ENCODE results near the gene ZXDC. TPM values are rescaled to one million over a fixed set of nuclear protein-coding genes. Genes with fewer than 3 reads are reported as not detected.

Gene ZXDC
- total RNA-seq, 1 donor from 2014 or later: 45.4 TPM

- ATAC-seq (ENCODE audit: low read depth) (no peak), DNase-seq (no peak)
- Mint-ChIP-seq H3K36me3 (ENCODE audit: low read depth) (no peaks in the 10 kb centered on the region), H3K27ac (no peak within 1 kb of the TSS), H3K4me3 (no peak within 1 kb of the TSS), H3K27me3 (peaks cover 48% of the 10 kb centered on the region), H3K9me3 (peaks cover 4% of the 10 kb centered on the region), H3K4me1 (peaks cover 9% of the 10 kb centered on the region)
- no peak for TF ChIP-seq CTCF (IDR thresholded peaks at IDR 0.05)
- ChIA-PET CTCF (interaction anchor here (0.8 to 2.6 kb wide), 2 partner anchors 254 to 260 kb away, joined by 3 to 16 read pairs; no protein-coding TSS in a partner anchor), POLR2A (no interaction called here)
- intact Hi-C loops (cut with micrococcal nuclease): no loop called here
These were observed 81.3 kb downstream of the ZXDC start, which contains the start of gene CFAP100 for GRCh38 chr3:126394179-126394976. Gene CFAP100, plus strand, starts transcription at chr3:126394909. Its CDS starts 1,092 bp downstream, at chr3:126396001.

- Mint-ChIP-seq H3K36me3 (ENCODE audit: low read depth) (no peaks in the 10 kb centered on the region), H3K4me1 (peaks cover 13% of the 10 kb centered on the region), H3K9me3 (no peaks in the 10 kb centered on the region), H3K27ac (no peak overlapping the region), H3K27me3 (peaks cover 48% of the 10 kb centered on the region), H3K4me3 (no peak overlapping the region)
- ATAC-seq (ENCODE audit: low read depth) (no peak), DNase-seq (no peak)
- CTCF ChIA-PET: interaction anchor here (0.8 to 2.6 kb wide), 2 partner anchors 253 to 259 kb away, joined by 3 to 16 read pairs; no protein-coding TSS in a partner anchor
- no peak for TF ChIP-seq CTCF (IDR thresholded peaks at IDR 0.05)
- POLR2A ChIA-PET: no interaction called here
- intact Hi-C loops (cut with micrococcal nuclease): no loop called here
These were observed 82.1 kb downstream of the ZXDC start for GRCh38 chr3:126393563-126393962.

GRCh38 chr3:126392246-126392645 is 83.4 kb downstream of the ZXDC start:
- POLR2A ChIA-PET: no interaction called here
- Mint-ChIP-seq H3K27ac (no peak overlapping the region), H3K4me1 (peaks cover 15% of the 10 kb centered on the region), H3K4me3 (no peak overlapping the region), H3K9me3 (no peaks in the 10 kb centered on the region), H3K36me3 (ENCODE audit: low read depth) (no peaks in the 10 kb centered on the region), H3K27me3 (peaks cover 54% of the 10 kb centered on the region)
- no peak for TF ChIP-seq CTCF (IDR thresholded peaks at IDR 0.05)
- DNase-seq (no peak), ATAC-seq (ENCODE audit: low read depth) (no peak)
- CTCF ChIA-PET: interaction anchor here (1.0 to 2.6 kb wide), 2 partner anchors 192 to 258 kb away, joined by 3 to 16 read pairs; no protein-coding TSS in a partner anchor
- intact Hi-C loops (cut with micrococcal nuclease): no loop called here

GRCh38 chr3:126391631-126392030 is 84.1 kb downstream of the ZXDC start:
- intact Hi-C loops (cut with micrococcal nuclease): no loop called here
- ChIA-PET CTCF (interaction anchor here (2.6 kb wide), 1 partner anchor 257 kb away, joined by 16 read pairs; no protein-coding TSS in a partner anchor), POLR2A (no interaction called here)
- TF ChIP-seq CTCF (IDR thresholded peaks at IDR 0.05): no peak
- Mint-ChIP-seq H3K36me3 (ENCODE audit: low read depth) (no peaks in the 10 kb centered on the region), H3K27ac (no peak overlapping the region), H3K9me3 (no peaks in the 10 kb centered on the region), H3K27me3 (peaks cover 54% of the 10 kb centered on the region), H3K4me3 (no peak overlapping the region), H3K4me1 (peaks cover 15% of the 10 kb centered on the region)
- ATAC-seq (ENCODE audit: low read depth): no peak
- DNase-seq: no peak

- ChIA-PET CTCF (no interaction called here), POLR2A (no interaction called here)
- TF ChIP-seq CTCF (IDR thresholded peaks at IDR 0.05): no peak
- H3K4me3 Mint-ChIP-seq: no peak overlapping the region
- H3K27ac Mint-ChIP-seq: no peak overlapping the region
- intact Hi-C loops (cut with micrococcal nuclease): no loop called here
- H3K36me3 Mint-ChIP-seq (ENCODE audit: low read depth): no peaks in the 10 kb centered on the region
- no peaks in the 10 kb centered on the region for H3K9me3 Mint-ChIP-seq
- peaks cover 15% of the 10 kb centered on the region for H3K4me1 Mint-ChIP-seq
- DNase-seq: no peak
- ATAC-seq (ENCODE audit: low read depth): no peak
- peaks cover 52% of the 10 kb centered on the region for H3K27me3 Mint-ChIP-seq
These were observed 84.9 kb downstream of the ZXDC start for GRCh38 chr3:126390751-126391150.

Data from activated B cell treated with CpG ODN at 0.5 μM for 24 hours (primary cell).